H9 (cell line): Measurements from ENCODE around the gene DESI2. TPM values are rescaled to one million over a fixed set of nuclear protein-coding genes. Genes with fewer than 3 reads are reported as not detected.
A peak's percentile ranks its signal among the peaks of the same experiment; 100 is the strongest.

Experiments
- DNase-seq: peaks from one replicate; pipeline ENCODE4 v3.0.0-alpha.2; 2017
- H2AFZ ChIP-seq: one replicate; pipeline ENCODE4 v1.6.1; 2013; ENCODE audit warnings: mild to moderate bottlenecking, low read length, control low read depth, moderate library complexity
- H2AK5ac ChIP-seq: 2 replicates; pipeline ENCODE4 v1.6.1; 2013; ENCODE audit warnings: low read length, control low read depth, mixed read lengths; ENCODE audit not compliant: insufficient read length
- H2BK120ac ChIP-seq: one replicate; pipeline ENCODE4 v1.6.1; 2013; ENCODE audit warnings: low read depth, mild to moderate bottlenecking, low read length, control low read depth, inconsistent platforms; ENCODE audit not compliant: poor library complexity, severe bottlenecking
- H2BK12ac ChIP-seq: 2 replicates; pipeline ENCODE4 v1.6.1; 2013; ENCODE audit warnings: low read length, control low read depth, mixed read lengths, low read depth; ENCODE audit not compliant: insufficient read length
- H2BK15ac ChIP-seq: 2 replicates; pipeline ENCODE4 v1.6.1; 2013; ENCODE audit warnings: low read depth, low read length, control low read depth
- H2BK20ac ChIP-seq: one replicate; pipeline ENCODE4 v1.6.1; 2013; ENCODE audit warnings: low read depth, mild to moderate bottlenecking, low read length, control low read depth, inconsistent platforms; ENCODE audit not compliant: poor library complexity, severe bottlenecking
- H2BK5ac ChIP-seq: 2 replicates; pipeline ENCODE4 v1.6.1; 2013; ENCODE audit warnings: low read length, control low read depth, mixed read lengths; ENCODE audit not compliant: insufficient read length
- H3K14ac ChIP-seq: 2 replicates; pipeline ENCODE4 v1.6.1; 2013; ENCODE audit warnings: low read length, control low read depth; ENCODE audit not compliant: insufficient read depth
- H3K18ac ChIP-seq: 2 replicates; pipeline ENCODE4 v1.6.1; 2013; ENCODE audit warnings: low read depth, mild to moderate bottlenecking, mixed read lengths, low read length, control low read depth; ENCODE audit not compliant: insufficient read length
- H3K23ac ChIP-seq: 2 replicates; pipeline ENCODE4 v1.6.1; 2013; ENCODE audit warnings: low read length, control low read depth, mixed read lengths, low read depth; ENCODE audit not compliant: insufficient read length
- H3K23me2 ChIP-seq: 2 replicates; pipeline ENCODE4 v1.6.1; 2013; ENCODE audit warnings: low read depth, mild to moderate bottlenecking, mixed read lengths, low read length, control low read depth; ENCODE audit not compliant: insufficient read length, poor library complexity, severe bottlenecking
- H3K27ac ChIP-seq: 2 replicates; pipeline ENCODE4 v1.5.1; 2013; ENCODE audit warnings: low read length, control low read depth, mixed read lengths, low read depth; ENCODE audit not compliant: insufficient read length
- H3K27me3 ChIP-seq: 2 replicates; pipeline ENCODE4 v1.6.1; 2013; ENCODE audit warnings: low read length, control low read depth, inconsistent platforms; ENCODE audit not compliant: insufficient read depth
- H3K4ac ChIP-seq: 2 replicates; pipeline ENCODE4 v1.6.1; 2013; ENCODE audit warnings: low read depth, mild to moderate bottlenecking, control low read depth, inconsistent platforms, low read length, moderate library complexity
- H3K4me1 ChIP-seq: 2 replicates; pipeline ENCODE4 v1.6.1; 2013; ENCODE audit warnings: low read length, control low read depth, inconsistent platforms; ENCODE audit not compliant: insufficient read depth
- H3K4me2 ChIP-seq: 2 replicates; pipeline ENCODE4 v1.6.1; 2013; ENCODE audit warnings: low read length, control low read depth, mixed read lengths; ENCODE audit not compliant: insufficient read length, insufficient read depth
- H3K56ac ChIP-seq: 2 replicates; pipeline ENCODE4 v1.6.1; 2013; ENCODE audit warnings: low read depth, mild to moderate bottlenecking, mixed read lengths, low read length, control low read depth; ENCODE audit not compliant: insufficient read length
- H3K79me1 ChIP-seq: 2 replicates; pipeline ENCODE4 v1.6.1; 2013; ENCODE audit warnings: low read depth, mild to moderate bottlenecking, moderate library complexity, low read length, control low read depth, inconsistent platforms; ENCODE audit not compliant: insufficient read depth, poor library complexity, severe bottlenecking
- H3K79me2 ChIP-seq: 2 replicates; pipeline ENCODE4 v1.6.1; 2013; ENCODE audit warnings: low read length, control low read depth, inconsistent platforms; ENCODE audit not compliant: insufficient read depth
- H3K9ac ChIP-seq: 2 replicates; pipeline ENCODE4 v1.6.1; 2013; ENCODE audit warnings: low read length, control low read depth, mixed read lengths; ENCODE audit not compliant: insufficient read length; ENCODE audit errors: extremely low read depth
- H3K9me3 ChIP-seq: one replicate; pipeline ENCODE4 v1.6.1; 2013; ENCODE audit warnings: low read depth, low read length, inconsistent platforms; ENCODE audit not compliant: control insufficient read depth
- H3T11ph ChIP-seq: one replicate; pipeline ENCODE4 v1.6.1; 2013; ENCODE audit warnings: mild to moderate bottlenecking, low read length, control low read depth, inconsistent platforms
- H4K20me1 ChIP-seq: one replicate; pipeline ENCODE4 v1.6.1; 2013; ENCODE audit not compliant: control insufficient read depth, insufficient read length, insufficient read depth
- H4K5ac ChIP-seq: 2 replicates; pipeline ENCODE4 v1.6.1; 2013; ENCODE audit warnings: low read depth, mild to moderate bottlenecking, mixed read lengths, low read length, control low read depth; ENCODE audit not compliant: insufficient read length
- H4K8ac ChIP-seq: replicated peaks from 2 replicates; pipeline ENCODE4 v1.6.1; 2013; ENCODE audit warnings: low read length, control low read depth, mixed read lengths, low read depth; ENCODE audit not compliant: insufficient read length
- H4K91ac ChIP-seq: 2 replicates; pipeline ENCODE4 v1.6.1; 2013; ENCODE audit warnings: low read depth, mild to moderate bottlenecking, moderate library complexity, mixed read lengths, low read length, control low read depth; ENCODE audit not compliant: insufficient read length
- H3K27ac Mint-ChIP-seq, 3 experiments: 2 replicates in 2 of 3; 3 replicates in 1 of 3; pipeline ENCODE4 v1.8.0; 2020 to 2021; ENCODE audit warnings: mixed read lengths in 3 of 3, mild to moderate bottlenecking in 1 of 3, moderate library complexity in 1 of 3
- H3K27me3 Mint-ChIP-seq: 2 replicates; pipeline ENCODE4 v1.8.0; 2021; ENCODE audit warnings: low read depth, mild to moderate bottlenecking, moderate library complexity, mixed read lengths
- H3K36me3 Mint-ChIP-seq, 3 experiments: 2 replicates in 2 of 3; 3 replicates in 1 of 3; pipeline ENCODE4 v1.8.0; 2020 to 2021; ENCODE audit warnings: low read depth in 3 of 3, mixed read lengths in 3 of 3; ENCODE audit not compliant: insufficient read depth in 1 of 3
- H3K4me1 Mint-ChIP-seq, 2 experiments: 2 replicates each; pipeline ENCODE4 v1.8.0; 2020; ENCODE audit warnings: mixed read lengths in 2 of 2
- H3K4me3 Mint-ChIP-seq, 2 experiments: 2 replicates in 1 of 2; 3 replicates in 1 of 2; pipeline ENCODE4 v1.8.0; 2020 to 2021; ENCODE audit warnings: mild to moderate bottlenecking in 2 of 2, mixed read lengths in 2 of 2, moderate library complexity in 1 of 2
- H3K9me3 Mint-ChIP-seq, 2 experiments: 2 replicates in 1 of 2; 3 replicates in 1 of 2; pipeline ENCODE4 v1.8.0; 2020; ENCODE audit warnings: mild to moderate bottlenecking in 2 of 2, mixed read lengths in 2 of 2, moderate library complexity in 1 of 2
- CTCF ChIP-seq: fragments of 200-600 bp; sonication (generic); conservative IDR thresholded peaks from 3 replicates; pipeline ENCODE4 v1.8.0; 2021; ENCODE audit warnings: antibody characterized with exemption, mild to moderate bottlenecking
- WGBS: extraction: QIAGEN DNeasy Blood & Tissue Kit; methylation state at CpG from one replicate; pipeline ENCODE4 v1.1.7; 2013; ENCODE audit warnings: missing lambda C conversion rate, low lambda C conversion rate, mixed read lengths; ENCODE audit not compliant: insufficient read length; ENCODE audit errors: extremely low coverage; 5-methylcytosine and 5-hydroxymethylcytosine counted together
- total RNA-seq: library from RNA; stranded (reverse); gene quantifications from 2 replicates; pipeline ENCODE4 v1.2.1, GENCODE V29; 2021

Gene DESI2
- total RNA-seq, 1 experiment from 2014 or later, result 89.9 TPM

GRCh38 chr1:244662599-244662998 lies 9.7 kb downstream of the DESI2 start:
- H3K4me1 Mint-ChIP-seq, result peaks cover 21 to 22% of the 10 kb centered on the region in 2 experiments
- H2BK15ac ChIP-seq, result no peak overlapping the region
- H2BK12ac ChIP-seq, result no peak overlapping the region
- peaks cover 0 to 4% of the 10 kb centered on the region in 2 experiments; a peak in 2 of 5 replicates for H3K9me3 Mint-ChIP-seq
- no peak overlapping the region for H3T11ph ChIP-seq
- no peak overlapping the region for H3K18ac ChIP-seq
- no peaks in the 10 kb centered on the region for H3K9me3 ChIP-seq
- H3K4ac ChIP-seq, result no peak overlapping the region
- DNase-seq, result no peak
- no peak overlapping the region for H4K8ac ChIP-seq
- H3K4me2 ChIP-seq, result no peak overlapping the region
- H3K9ac ChIP-seq, result no peak overlapping the region
- no peaks in the 10 kb centered on the region for H3K27me3 ChIP-seq
- peaks cover 4% of the 10 kb centered on the region for H3K4me1 ChIP-seq
- peak overlapping the region in 2 of 3 experiments; percentile 35 to 71; a peak in 1 of 7 replicates for H3K27ac Mint-ChIP-seq
- H3K4me3 Mint-ChIP-seq, result no peak overlapping the region
- no peak for TF ChIP-seq CTCF
- H3K23ac ChIP-seq, result no peak overlapping the region
- H2BK5ac ChIP-seq, result no peak overlapping the region
- H2BK20ac ChIP-seq, result no peak overlapping the region
- no peaks in the 10 kb centered on the region for H3K23me2 ChIP-seq
- peaks cover 5% of the 10 kb centered on the region for H3K79me1 ChIP-seq
- H3K79me2 ChIP-seq, result peaks cover 20% of the 10 kb centered on the region; the same call in 1 of the 2 replicates
- no peak overlapping the region for H2AK5ac ChIP-seq
- H3K56ac ChIP-seq, result no peak overlapping the region
- H2BK120ac ChIP-seq, result no peak overlapping the region
- H4K5ac ChIP-seq, result no peak overlapping the region
- no peak overlapping the region for H2AFZ ChIP-seq
- no CpG with 5 or more reads among the region's 2 CpGs for WGBS
- H3K27ac ChIP-seq, result no peak overlapping the region
- no peaks in the 10 kb centered on the region for H3K27me3 Mint-ChIP-seq
- no peak overlapping the region for H4K91ac ChIP-seq
- no peak overlapping the region for H3K14ac ChIP-seq
- H3K36me3 Mint-ChIP-seq, result peaks cover 24 to 38% (median 24%) of the 10 kb centered on the region in 3 experiments
- H4K20me1 ChIP-seq, result peaks cover 2% of the 10 kb centered on the region
